HG02852 (cell line): ENCODE measurements around the gene FLNB.

Experiments used
- ATAC-seq: cut with Tn5 transposase; IDR thresholded peaks from one replicate; pipeline ENCODE4 v1.9.1; 2021; ENCODE audit warnings: mild to moderate bottlenecking, moderate library complexity; ENCODE audit not compliant: unreplicated experiment

Gene FLNB, protein sequence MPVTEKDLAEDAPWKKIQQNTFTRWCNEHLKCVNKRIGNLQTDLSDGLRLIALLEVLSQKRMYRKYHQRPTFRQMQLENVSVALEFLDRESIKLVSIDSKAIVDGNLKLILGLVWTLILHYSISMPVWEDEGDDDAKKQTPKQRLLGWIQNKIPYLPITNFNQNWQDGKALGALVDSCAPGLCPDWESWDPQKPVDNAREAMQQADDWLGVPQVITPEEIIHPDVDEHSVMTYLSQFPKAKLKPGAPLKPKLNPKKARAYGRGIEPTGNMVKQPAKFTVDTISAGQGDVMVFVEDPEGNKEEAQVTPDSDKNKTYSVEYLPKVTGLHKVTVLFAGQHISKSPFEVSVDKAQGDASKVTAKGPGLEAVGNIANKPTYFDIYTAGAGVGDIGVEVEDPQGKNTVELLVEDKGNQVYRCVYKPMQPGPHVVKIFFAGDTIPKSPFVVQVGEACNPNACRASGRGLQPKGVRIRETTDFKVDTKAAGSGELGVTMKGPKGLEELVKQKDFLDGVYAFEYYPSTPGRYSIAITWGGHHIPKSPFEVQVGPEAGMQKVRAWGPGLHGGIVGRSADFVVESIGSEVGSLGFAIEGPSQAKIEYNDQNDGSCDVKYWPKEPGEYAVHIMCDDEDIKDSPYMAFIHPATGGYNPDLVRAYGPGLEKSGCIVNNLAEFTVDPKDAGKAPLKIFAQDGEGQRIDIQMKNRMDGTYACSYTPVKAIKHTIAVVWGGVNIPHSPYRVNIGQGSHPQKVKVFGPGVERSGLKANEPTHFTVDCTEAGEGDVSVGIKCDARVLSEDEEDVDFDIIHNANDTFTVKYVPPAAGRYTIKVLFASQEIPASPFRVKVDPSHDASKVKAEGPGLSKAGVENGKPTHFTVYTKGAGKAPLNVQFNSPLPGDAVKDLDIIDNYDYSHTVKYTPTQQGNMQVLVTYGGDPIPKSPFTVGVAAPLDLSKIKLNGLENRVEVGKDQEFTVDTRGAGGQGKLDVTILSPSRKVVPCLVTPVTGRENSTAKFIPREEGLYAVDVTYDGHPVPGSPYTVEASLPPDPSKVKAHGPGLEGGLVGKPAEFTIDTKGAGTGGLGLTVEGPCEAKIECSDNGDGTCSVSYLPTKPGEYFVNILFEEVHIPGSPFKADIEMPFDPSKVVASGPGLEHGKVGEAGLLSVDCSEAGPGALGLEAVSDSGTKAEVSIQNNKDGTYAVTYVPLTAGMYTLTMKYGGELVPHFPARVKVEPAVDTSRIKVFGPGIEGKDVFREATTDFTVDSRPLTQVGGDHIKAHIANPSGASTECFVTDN (N-terminal part only)

DNA sequence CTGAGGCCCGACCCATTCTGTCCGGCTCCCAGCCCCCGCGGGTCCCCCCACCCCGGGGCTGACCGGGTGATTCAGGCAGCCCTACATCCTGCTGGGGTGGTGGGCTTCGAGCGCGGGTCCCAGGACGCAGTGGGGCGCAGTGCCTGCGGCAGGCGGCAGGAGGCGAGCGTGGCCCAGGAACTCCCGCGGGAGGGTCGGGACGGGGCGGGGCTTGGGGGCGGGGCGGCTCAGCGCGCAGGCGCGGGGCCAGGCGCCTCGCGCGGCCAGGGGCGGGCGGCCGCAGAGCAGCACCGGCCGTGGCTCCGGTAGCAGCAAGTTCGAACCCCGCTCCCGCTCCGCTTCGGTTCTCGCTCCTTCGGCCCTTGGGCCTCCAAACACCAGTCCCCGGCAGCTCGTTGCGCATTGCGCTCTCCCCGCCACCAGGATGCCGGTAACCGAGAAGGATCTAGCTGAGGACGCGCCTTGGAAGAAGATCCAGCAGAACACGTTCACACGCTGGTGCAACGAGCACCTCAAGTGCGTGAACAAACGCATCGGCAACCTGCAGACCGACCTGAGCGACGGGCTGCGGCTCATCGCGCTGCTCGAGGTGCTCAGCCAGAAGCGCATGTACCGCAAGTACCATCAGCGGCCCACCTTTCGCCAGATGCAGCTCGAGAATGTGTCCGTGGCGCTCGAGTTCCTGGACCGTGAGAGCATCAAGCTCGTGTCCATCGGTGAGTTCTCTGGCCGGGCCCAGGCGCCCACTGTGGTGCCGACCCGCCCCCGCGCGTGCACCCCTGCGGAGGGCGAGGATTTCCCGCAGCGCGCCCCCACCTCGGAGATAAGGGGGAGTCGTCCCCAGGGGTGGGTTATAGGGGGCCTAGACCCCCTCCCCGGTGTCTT is at the start of gene FLNB:
TSS of gene FLNB (plus strand) at position 282 of the 885 bp plus-strand sequence. CDS start at position 425, 143 bp downstream.
- ATAC-seq = peak; percentile 59

DNA sequence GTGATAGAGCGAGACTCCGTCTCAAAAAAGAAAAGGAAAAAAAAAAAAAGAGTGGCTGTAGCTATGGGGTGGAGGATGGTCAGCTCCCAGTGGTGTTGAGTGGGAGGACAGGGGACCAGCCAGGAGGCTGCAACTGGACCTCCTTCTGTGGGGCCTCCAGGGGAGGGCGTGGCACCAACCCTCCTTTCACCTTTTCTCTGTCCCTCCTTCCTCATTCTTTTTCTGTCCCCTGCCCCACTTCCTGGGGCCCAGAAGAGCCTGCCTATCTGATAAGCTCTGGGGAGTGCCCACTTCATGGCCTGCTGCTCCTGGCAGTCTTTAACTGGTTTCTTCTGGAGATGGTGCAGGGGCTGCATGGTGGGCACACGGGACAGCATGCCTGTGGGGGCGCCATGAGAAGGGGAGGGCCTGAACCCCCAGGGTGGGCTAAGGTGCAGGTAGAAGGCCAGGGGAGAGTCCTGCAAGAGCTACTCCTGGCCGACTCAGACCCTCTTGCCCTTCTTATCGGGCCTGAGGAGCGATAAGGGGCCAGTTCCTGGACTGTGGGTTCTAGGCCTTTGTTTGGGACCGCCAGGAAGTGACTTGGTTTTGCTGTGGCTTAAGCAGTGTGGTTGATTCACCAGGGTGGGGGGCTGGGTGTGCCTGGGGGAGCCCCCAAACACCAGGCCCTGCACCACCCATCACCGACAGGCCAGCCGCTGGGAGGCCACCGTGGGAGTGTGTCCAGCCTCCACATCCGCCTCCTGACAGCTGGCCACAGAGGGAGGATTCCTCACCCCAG is 49.4 kb upstream of the FLNB start:
- ATAC-seq = no peak

DNA sequence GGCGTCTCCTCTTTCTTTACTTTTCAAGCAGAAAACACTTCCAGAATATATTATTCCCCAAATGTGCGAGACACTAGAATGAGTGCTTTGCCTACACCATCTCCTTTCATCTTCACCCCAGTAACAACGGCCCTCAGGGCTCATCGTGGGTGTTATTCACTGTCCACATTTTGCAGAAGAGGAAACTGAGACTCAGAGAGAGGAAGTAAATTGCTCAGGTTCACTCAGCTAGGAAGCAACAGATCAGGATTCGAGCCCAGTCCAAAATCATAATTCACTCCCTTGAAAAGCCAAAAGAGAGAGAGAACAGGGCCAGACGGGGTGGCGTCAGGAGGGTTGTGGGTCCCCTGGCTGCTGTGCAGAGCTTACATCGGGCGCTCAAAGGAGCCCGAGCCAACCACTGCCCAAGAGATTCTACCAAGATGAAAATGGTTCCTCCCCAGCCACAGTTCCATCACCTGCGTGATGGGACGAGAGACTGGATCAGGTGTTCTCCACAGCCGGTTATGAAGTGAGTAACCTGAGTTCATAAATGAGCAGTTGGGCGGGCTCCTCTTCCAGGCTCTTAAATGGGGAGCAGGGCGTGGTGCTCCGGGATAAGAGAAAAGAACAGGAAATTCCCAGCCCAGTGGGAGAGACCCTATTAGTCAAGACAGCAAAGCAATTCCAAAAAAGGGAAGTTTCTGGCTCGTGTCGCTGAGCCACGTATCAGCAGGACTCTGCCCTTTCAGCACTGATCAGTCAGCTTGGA is 48.6 kb upstream of the FLNB start:
- ATAC-seq = no peak

GRCh38 chr3:57960174-57960505 is 48.1 kb upstream of the FLNB start:
- no peak for ATAC-seq

GRCh38 chr3:57961177-57961827 is 46.9 kb upstream of the FLNB start:
- ATAC-seq = no peak

- no peak for ATAC-seq
Observed at GRCh38 chr3:57961828-57962447, 46.3 kb upstream of the FLNB start.

DNA sequence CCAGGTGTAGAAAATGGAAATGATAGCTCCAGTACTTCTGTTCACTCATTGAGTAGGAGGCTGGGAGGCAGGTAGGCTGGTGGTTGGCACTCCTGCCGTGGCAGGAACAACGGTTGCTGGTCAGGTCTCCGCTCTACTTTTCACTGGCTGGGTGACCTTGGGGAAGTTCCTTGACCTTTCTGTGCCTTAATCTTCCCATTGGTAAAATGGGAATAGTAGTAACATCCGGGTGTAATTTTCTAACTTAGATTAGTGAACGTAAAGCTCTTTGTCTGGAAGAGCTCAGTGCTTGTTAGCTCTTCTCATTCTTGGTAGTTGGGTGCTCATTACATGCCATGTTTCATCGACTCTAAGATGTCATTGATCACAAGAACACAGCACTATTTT is 45.8 kb upstream of the FLNB start:
- no peak for ATAC-seq

DNA sequence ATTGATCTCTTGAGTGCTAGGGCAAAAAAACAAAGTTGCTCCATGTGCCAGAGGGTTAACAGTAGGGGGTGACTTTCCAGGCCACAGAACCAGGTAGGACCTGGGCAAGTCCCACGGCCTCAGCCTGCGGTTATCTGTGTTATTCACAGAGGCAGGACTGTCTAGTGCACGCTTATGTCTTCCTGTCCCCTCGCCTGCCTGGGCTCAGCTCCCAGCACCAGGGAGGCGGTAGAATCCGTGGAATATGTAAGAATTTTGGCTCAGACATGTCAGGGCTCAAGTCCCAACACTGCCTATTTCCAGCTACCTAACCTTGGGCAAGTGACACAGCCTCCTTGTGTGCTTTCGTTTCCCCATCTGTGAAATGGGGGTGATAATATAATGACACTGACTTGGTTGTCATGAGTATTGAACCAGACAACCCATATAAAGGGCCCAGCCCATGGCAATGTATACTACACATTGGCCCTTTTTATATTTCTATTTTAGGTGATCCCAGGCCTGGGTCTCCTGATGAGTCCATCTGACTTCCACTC is 44.3 kb upstream of the FLNB start:
- ATAC-seq = no peak

- ATAC-seq = no peak
Observed at GRCh38 chr3:57966829-57967228, 41.4 kb upstream of the FLNB start.

- no peak for ATAC-seq
Observed at GRCh38 chr3:57967590-57967989, 40.6 kb upstream of the FLNB start.

DNA sequence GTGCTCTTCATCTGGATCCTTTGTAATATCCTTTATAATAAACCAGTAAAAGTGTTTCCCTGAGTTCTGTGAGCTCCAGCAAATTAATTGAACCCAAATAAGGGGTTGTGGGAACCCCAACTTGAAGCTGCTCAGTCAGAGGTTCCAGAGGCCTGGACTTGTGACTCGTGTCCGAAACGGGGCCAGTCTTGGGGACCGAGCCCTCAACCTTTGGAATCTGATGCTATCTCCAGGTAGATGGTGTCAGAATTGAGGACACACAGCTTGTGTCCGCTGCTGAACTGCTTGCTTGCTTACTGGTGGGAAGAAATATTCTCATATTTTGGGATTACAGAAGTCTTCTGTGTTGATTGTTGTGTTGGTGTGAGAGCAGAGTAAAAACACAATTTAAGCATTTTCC is 39.7 kb upstream of the FLNB start:
- no peak for ATAC-seq

- no peak for ATAC-seq
Observed at GRCh38 chr3:57971975-57972374, 36.2 kb upstream of the FLNB start.

DNA sequence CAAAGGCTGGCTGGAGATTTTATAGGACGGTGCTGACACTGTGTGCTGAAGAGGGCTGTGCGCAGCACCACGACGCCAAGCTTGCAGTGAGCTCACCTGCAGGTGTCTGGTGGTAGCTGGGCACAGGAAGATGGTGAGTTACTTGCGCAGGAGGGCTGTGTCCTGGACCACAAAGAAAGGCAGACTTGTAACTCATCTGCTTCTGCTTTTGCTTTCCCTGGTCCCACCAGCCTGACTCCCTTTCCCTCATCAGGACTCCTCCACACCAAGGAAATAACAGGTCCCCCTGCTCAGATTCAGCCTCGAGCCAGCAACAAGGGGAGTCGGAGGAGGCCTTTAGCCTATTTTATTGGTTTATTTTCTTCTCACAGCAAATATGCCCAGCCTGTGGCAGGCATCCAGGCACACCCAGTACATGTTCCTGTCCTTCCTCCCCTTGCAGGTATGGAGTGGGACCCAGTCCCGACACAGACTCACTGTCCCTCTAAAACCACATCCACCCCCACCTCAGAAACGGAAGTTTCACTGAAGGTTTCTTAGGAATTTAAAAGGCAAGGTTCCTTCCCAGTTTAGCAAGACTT is 35.6 kb upstream of the FLNB start:
- ATAC-seq = no peak

- ATAC-seq = no peak
Observed at GRCh38 chr3:57973715-57974477, 34.3 kb upstream of the FLNB start.

GRCh38 chr3:57974796-57975388 is 33.3 kb upstream of the FLNB start:
- no peak for ATAC-seq

GRCh38 chr3:57977818-57978235 is 30.4 kb upstream of the FLNB start:
- no peak for ATAC-seq
